Fibroblast of peridontal ligament (primary cell): ENCODE results near the gene USP48.
A peak's percentile ranks its signal among the peaks of the same experiment; 100 is the strongest.
"Not testable (repeated sequence)": the region's sequence is repeated elsewhere in the genome, so short reads cannot be mapped to it uniquely, and the experiment has no call there.

Experiments
- DNase-seq: peaks from one replicate; pipeline ENCODE4 v3.0.0-alpha.2; 2010; ENCODE audit errors: extremely low read depth

The USP48 gene

GRCh38 chr1:21701401-21701800, 81.5 kb downstream of the USP48 start:
- no peak for DNase-seq

GRCh38 chr1:21700094-21700493, 82.9 kb downstream of the USP48 start:
- DNase-seq, result no peak

GRCh38 chr1:21696931-21697330, 86.0 kb downstream of the USP48 start:
- peak; percentile 34 for DNase-seq

- peak; percentile 26 for DNase-seq
Measured at GRCh38 chr1:21693732-21694131, 89.2 kb downstream of the USP48 start.

GRCh38 chr1:21691739-21692138, 91.2 kb downstream of the USP48 start:
- DNase-seq, result no peak

- no peak for DNase-seq
Measured at GRCh38 chr1:21689661-21690372, 93.1 kb downstream of the USP48 start.

- DNase-seq, result no peak
Measured at GRCh38 chr1:21687081-21687529, 95.8 kb downstream of the USP48 start.

- DNase-seq, result no peak
Measured at GRCh38 chr1:21685946-21686678, 96.8 kb downstream of the USP48 start.

GRCh38 chr1:21681426-21681825, 101.5 kb downstream of the USP48 start:
- DNase-seq, result no peak

- peak; percentile 49 for DNase-seq
Measured at GRCh38 chr1:21680918-21681317, 102.0 kb downstream of the USP48 start.

GRCh38 chr1:21680381-21680780, 102.6 kb downstream of the USP48 start:
- no peak for DNase-seq

GRCh38 chr1:21677168-21677567, 105.8 kb downstream of the USP48 start:
- DNase-seq, result no peak

GRCh38 chr1:21674957-21675356, 108.0 kb downstream of the USP48 start:
- DNase-seq, result no peak

GRCh38 chr1:21673853-21674252, 109.1 kb downstream of the USP48 start:
- not testable (repeated sequence) for DNase-seq

- peak; percentile 90 for DNase-seq
Measured at GRCh38 chr1:21673277-21673780, 109.6 kb downstream of the USP48 start.

- peak; percentile 31 for DNase-seq
Measured at GRCh38 chr1:21672478-21673276, 110.3 kb downstream of the USP48 start.

- DNase-seq, result no peak
Measured at GRCh38 chr1:21671915-21672314, 111.0 kb downstream of the USP48 start.

GRCh38 chr1:21670956-21671902, 111.7 kb downstream of the USP48 start:
- no peak for DNase-seq

GRCh38 chr1:21670059-21670881, 112.7 kb downstream of the USP48 start:
- peak; percentile 21 for DNase-seq
